Glutamatergic neuron (in vitro differentiated cells): ENCODE measurements around the gene ARHGAP22. TPM values are rescaled to one million over a fixed set of nuclear protein-coding genes. Genes with fewer than 3 reads are reported as not detected.

Experiments used
- DNase-seq: peaks from one replicate; pipeline ENCODE4 v3.0.0; 2022
- H3K27ac Mint-ChIP-seq: one replicate; pipeline ENCODE4 v1.8.0; 2020; ENCODE audit warnings: mild to moderate bottlenecking, mixed read lengths, inconsistent platforms; ENCODE audit not compliant: unreplicated experiment
- H3K27me3 Mint-ChIP-seq: one replicate; pipeline ENCODE4 v1.8.0; 2020; ENCODE audit warnings: mild to moderate bottlenecking, moderate library complexity, mixed read lengths, inconsistent platforms; ENCODE audit not compliant: unreplicated experiment
- H3K36me3 Mint-ChIP-seq: one replicate; pipeline ENCODE4 v1.8.0; 2020; ENCODE audit warnings: mild to moderate bottlenecking, mixed read lengths, inconsistent platforms; ENCODE audit not compliant: unreplicated experiment
- H3K4me1 Mint-ChIP-seq: one replicate; pipeline ENCODE4 v1.8.0; 2020; ENCODE audit warnings: mild to moderate bottlenecking, low read depth, mixed read lengths, inconsistent platforms; ENCODE audit not compliant: unreplicated experiment
- H3K4me3 Mint-ChIP-seq: one replicate; pipeline ENCODE4 v1.8.0; 2020; ENCODE audit warnings: mild to moderate bottlenecking, mixed read lengths, inconsistent platforms; ENCODE audit not compliant: unreplicated experiment
- H3K9me3 Mint-ChIP-seq: one replicate; pipeline ENCODE4 v1.8.0; 2020; ENCODE audit warnings: mild to moderate bottlenecking, moderate library complexity, mixed read lengths, inconsistent platforms; ENCODE audit not compliant: unreplicated experiment
- CTCF ChIP-seq: fragments of 200-600 bp; sonication (generic); IDR thresholded peaks from one replicate; pipeline ENCODE4 v1.5.0; 2021; ENCODE audit not compliant: partially characterized antibody, unreplicated experiment
- total RNA-seq: library from RNA; stranded (reverse); fragmentation: NEBNext Ultra II Directional; extraction: Animal tissue kit (Norgen Biotek cat#: 25700); gene quantifications from one replicate; pipeline ENCODE4 v1.2.1, GENCODE V29; 2021; ENCODE audit not compliant: unreplicated experiment

ARHGAP22 gene
- total RNA-seq, 1 donor from 2014 or later: 10.0 TPM

- peaks cover 16% of the 10 kb centered on the region for H3K4me1 Mint-ChIP-seq
- no peak for DNase-seq
- H3K27me3 Mint-ChIP-seq: no peaks in the 10 kb centered on the region
- H3K27ac Mint-ChIP-seq: no peak overlapping the region
- H3K4me3 Mint-ChIP-seq: no peak overlapping the region
- TF ChIP-seq CTCF: no peak
- H3K9me3 Mint-ChIP-seq: no peaks in the 10 kb centered on the region
- no peaks in the 10 kb centered on the region for H3K36me3 Mint-ChIP-seq
Observed at GRCh38 chr10:48489099-48489498, 115.8 kb downstream of the ARHGAP22 start.

- TF ChIP-seq CTCF: no peak
- Mint-ChIP-seq H3K4me1 (peaks cover 7% of the 10 kb centered on the region), H3K27ac (no peak overlapping the region), H3K4me3 (no peak overlapping the region), H3K27me3 (no peaks in the 10 kb centered on the region), H3K9me3 (no peaks in the 10 kb centered on the region), H3K36me3 (no peaks in the 10 kb centered on the region)
- DNase-seq: no peak
Observed at GRCh38 chr10:48487244-48487643, 117.6 kb downstream of the ARHGAP22 start.

- Mint-ChIP-seq H3K9me3 (no peaks in the 10 kb centered on the region), H3K27ac (no peak overlapping the region), H3K27me3 (no peaks in the 10 kb centered on the region), H3K4me3 (no peak overlapping the region), H3K36me3 (no peaks in the 10 kb centered on the region), H3K4me1 (peaks cover 7% of the 10 kb centered on the region)
- TF ChIP-seq CTCF: no peak
- DNase-seq: no peak
Observed at GRCh38 chr10:48485711-48486110, 119.2 kb downstream of the ARHGAP22 start.

- H3K9me3 Mint-ChIP-seq: no peaks in the 10 kb centered on the region
- TF ChIP-seq CTCF: no peak
- no peaks in the 10 kb centered on the region for H3K36me3 Mint-ChIP-seq
- no peak for DNase-seq
- no peaks in the 10 kb centered on the region for H3K27me3 Mint-ChIP-seq
- no peak overlapping the region for H3K27ac Mint-ChIP-seq
- H3K4me3 Mint-ChIP-seq: no peak overlapping the region
- peaks cover 14% of the 10 kb centered on the region for H3K4me1 Mint-ChIP-seq
Observed at GRCh38 chr10:48484911-48485310, 120.0 kb downstream of the ARHGAP22 start.

- DNase-seq: no peak
- Mint-ChIP-seq H3K27ac (no peak overlapping the region), H3K4me3 (no peak overlapping the region), H3K9me3 (peaks cover 2% of the 10 kb centered on the region), H3K4me1 (peaks cover 16% of the 10 kb centered on the region), H3K36me3 (no peaks in the 10 kb centered on the region), H3K27me3 (no peaks in the 10 kb centered on the region)
- no peak for TF ChIP-seq CTCF
Observed at GRCh38 chr10:48482207-48482606, 122.7 kb downstream of the ARHGAP22 start.
